ENCODE measurements around the gene HELB.

HELB gene

GRCh38 chr12:66319266-66319954 lies 17.1 kb downstream of the HELB start:
- ChIA-PET POLR2A (interaction anchor here (1.1 kb wide), 1 partner anchor 17 kb away, joined by 3 read pairs; no protein-coding TSS in a partner anchor), CTCF (interaction anchor here (0.8 kb wide), 1 partner anchor 541 kb away, joined by 3 read pairs; no protein-coding TSS in a partner anchor)
- H3K36me3 ChIP-seq (ENCODE audit: control insufficient read depth in 2 of 2, insufficient read depth in 1 of 2, low read length in 2 of 2), result peaks cover 0 to 4% of the 10 kb centered on the region in 2 experiments; a peak in 2 of 3 replicates
- 0 out of 2 replicates have a peak, but pooled peaks have one; percentile 8 for TF ChIP-seq SCRT2 (tag by site-specific recombination; IDR thresholded peaks at IDR 0.05)
- TF ChIP-seq ZNF677 (tag by site-specific recombination; IDR thresholded peaks at IDR 0.05), result no peak
- no peak for TF ChIP-seq ZNF23 (tag by site-specific recombination; IDR thresholded peaks at IDR 0.05; ENCODE audit: borderline replicate concordance)
- TF ChIP-seq ZNF488 (tag by site-specific recombination; IDR thresholded peaks at IDR 0.05), result peak; percentile 70; the same call in 1 of the 2 replicates
- no peak for TF ChIP-seq ZNF404 (tag by site-specific recombination; IDR thresholded peaks at IDR 0.05)
- peak; percentile 63; the same call in 1 of the 2 replicates for TF ChIP-seq YY1 (tag by site-specific recombination; IDR thresholded peaks at IDR 0.05)
- peak; percentile 66; the same call in 1 of the 2 replicates for TF ChIP-seq ZSCAN30 (tag by site-specific recombination; IDR thresholded peaks at IDR 0.05)
- 0 out of 2 replicates have a peak, but pooled peaks have one; percentile 29 for TF ChIP-seq ZBTB49 (tag by site-specific recombination; IDR thresholded peaks at IDR 0.05; ENCODE audit: low read depth)
- TF ChIP-seq ZBTB6 (tag by site-specific recombination; IDR thresholded peaks at IDR 0.05), result no peak
- TF ChIP-seq ZNF76 (tag by site-specific recombination; IDR thresholded peaks at IDR 0.05; ENCODE audit: borderline replicate concordance, low read depth), result no peak
- TF ChIP-seq ZNF366 (tag by site-specific recombination; conservative IDR thresholded peaks at IDR 0.05), result peak; percentile 35; the same call in 1 of the 2 replicates
- TF ChIP-seq ZNF10 (tag by site-specific recombination; IDR thresholded peaks at IDR 0.05), result peak; percentile 83
- TF ChIP-seq, protein P1, sequence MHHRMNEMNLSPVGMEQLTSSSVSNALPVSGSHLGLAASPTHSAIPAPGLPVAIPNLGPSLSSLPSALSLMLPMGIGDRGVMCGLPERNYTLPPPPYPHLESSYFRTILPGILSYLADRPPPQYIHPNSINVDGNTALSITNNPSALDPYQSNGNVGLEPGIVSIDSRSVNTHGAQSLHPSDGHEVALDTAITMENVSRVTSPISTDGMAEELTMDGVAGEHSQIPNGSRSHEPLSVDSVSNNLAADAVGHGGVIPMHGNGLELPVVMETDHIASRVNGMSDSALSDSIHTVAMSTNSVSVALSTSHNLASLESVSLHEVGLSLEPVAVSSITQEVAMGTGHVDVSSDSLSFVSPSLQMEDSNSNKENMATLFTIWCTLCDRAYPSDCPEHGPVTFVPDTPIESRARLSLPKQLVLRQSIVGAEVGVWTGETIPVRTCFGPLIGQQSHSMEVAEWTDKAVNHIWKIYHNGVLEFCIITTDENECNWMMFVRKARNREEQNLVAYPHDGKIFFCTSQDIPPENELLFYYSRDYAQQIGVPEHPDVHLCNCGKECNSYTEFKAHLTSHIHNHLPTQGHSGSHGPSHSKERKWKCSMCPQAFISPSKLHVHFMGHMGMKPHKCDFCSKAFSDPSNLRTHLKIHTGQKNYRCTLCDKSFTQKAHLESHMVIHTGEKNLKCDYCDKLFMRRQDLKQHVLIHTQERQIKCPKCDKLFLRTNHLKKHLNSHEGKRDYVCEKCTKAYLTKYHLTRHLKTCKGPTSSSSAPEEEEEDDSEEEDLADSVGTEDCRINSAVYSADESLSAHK (tag by site-specific recombination; IDR thresholded peaks at IDR 0.05), result peak; percentile 84
- TF ChIP-seq ZNF561 (tag by site-specific recombination; IDR thresholded peaks at IDR 0.05; ENCODE audit: borderline replicate concordance), result peak; percentile 69; the same call in 1 of the 2 replicates
- TF ChIP-seq ZNF664 (tag by site-specific recombination; IDR thresholded peaks at IDR 0.05), result peak; percentile 97
- TF ChIP-seq ZNF174 (tag by site-specific recombination; IDR thresholded peaks at IDR 0.05), result no peak
- TF ChIP-seq ZNF426 (tag by site-specific recombination; IDR thresholded peaks at IDR 0.05), result no peak
- peak; percentile 53; the same call in 1 of the 2 replicates for TF ChIP-seq KLF16 (tag by site-specific recombination; IDR thresholded peaks at IDR 0.05)
- TF ChIP-seq ZNF155 (tag by site-specific recombination; IDR thresholded peaks at IDR 0.05), result no peak
- TF ChIP-seq, protein P2, sequence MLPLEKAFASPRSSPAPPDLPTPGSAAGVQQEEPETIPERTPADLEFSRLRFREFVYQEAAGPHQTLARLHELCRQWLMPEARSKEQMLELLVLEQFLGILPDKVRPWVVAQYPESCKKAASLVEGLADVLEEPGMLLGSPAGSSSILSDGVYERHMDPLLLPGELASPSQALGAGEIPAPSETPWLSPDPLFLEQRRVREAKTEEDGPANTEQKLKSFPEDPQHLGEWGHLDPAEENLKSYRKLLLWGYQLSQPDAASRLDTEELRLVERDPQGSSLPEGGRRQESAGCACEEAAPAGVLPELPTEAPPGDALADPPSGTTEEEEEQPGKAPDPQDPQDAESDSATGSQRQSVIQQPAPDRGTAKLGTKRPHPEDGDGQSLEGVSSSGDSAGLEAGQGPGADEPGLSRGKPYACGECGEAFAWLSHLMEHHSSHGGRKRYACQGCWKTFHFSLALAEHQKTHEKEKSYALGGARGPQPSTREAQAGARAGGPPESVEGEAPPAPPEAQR (tag by site-specific recombination; IDR thresholded peaks at IDR 0.05), result no peak
- no peak for TF ChIP-seq SETDB1 (IDR thresholded peaks at IDR 0.05; ENCODE audit: insufficient read length, low read length)
- TF ChIP-seq ZNF549 (tag by site-specific recombination; IDR thresholded peaks at IDR 0.05), result no peak
- TF ChIP-seq KLF7 (tag by site-specific recombination; IDR thresholded peaks at IDR 0.05; ENCODE audit: borderline replicate concordance), result peak; percentile 51; the same call in 1 of the 2 replicates
- no peak for TF ChIP-seq ZNF121 (tag by site-specific recombination; IDR thresholded peaks at IDR 0.05)
- no peak for TF ChIP-seq ZNF354C (tag by site-specific recombination; IDR thresholded peaks at IDR 0.05; ENCODE audit: borderline replicate concordance, low read depth)
- no peak for TF ChIP-seq ZFP41 (tag by site-specific recombination; IDR thresholded peaks at IDR 0.05; ENCODE audit: borderline replicate concordance)
- no peak for TF ChIP-seq GLIS1 (tag by site-specific recombination; IDR thresholded peaks at IDR 0.05)
- no peak for TF ChIP-seq ZNF112 (tag by site-specific recombination; IDR thresholded peaks at IDR 0.05)
- TF ChIP-seq ZNF221 (tag by site-specific recombination; IDR thresholded peaks at IDR 0.05; ENCODE audit: borderline replicate concordance), result no peak
- TF ChIP-seq YY2 (tag by site-specific recombination; IDR thresholded peaks at IDR 0.05), result peak; percentile 57; the same call in 1 of the 2 replicates

More at GRCh38 chr12:66319266-66319954, 17.1 kb downstream of the HELB start:
- H3K4me3 ChIP-seq (ENCODE audit: low read depth, low read length), result no peak overlapping the region
- H3K27ac ChIP-seq (ENCODE audit: extremely low read depth, low read depth, low read length), result no peak overlapping the region
- peaks cover 12% of the 10 kb centered on the region for H3K4me1 ChIP-seq (ENCODE audit: control insufficient read depth, insufficient read depth, low read length)
- H3K9me3 ChIP-seq (ENCODE audit: control insufficient read depth, insufficient read depth, low read depth, low read length), result no peaks in the 10 kb centered on the region
